Activated B cell treated with CpG ODN at 0.5 μM for 24 hours (primary cell): ENCODE results near the gene MGAT3. TPM values are rescaled to one million over a fixed set of nuclear protein-coding genes. Genes with fewer than 3 reads are reported as not detected.
"Not testable (repeated sequence)": the region's sequence is repeated elsewhere in the genome, so short reads cannot be mapped to it uniquely, and the experiment has no call there.

Experiments used
- ATAC-seq: fragments of 200-7000 bp; cut with Tn5 transposase; one replicate; pipeline ENCODE4 v1.10.0; 2021; ENCODE audit warnings: low read depth, mild to moderate bottlenecking, moderate library complexity
- CTCF ChIA-PET: fragments of 350-600 bp; sonication (Branson Sonifier 250); formaldehyde crosslinking; loops from one replicate; lab custom pipeline; 2021; ENCODE audit warnings: antibody characterized with exemption; lab: Charles Lee
- POLR2A ChIA-PET: fragments of 350-600 bp; sonication (Branson Sonifier 250); formaldehyde crosslinking; loops from one replicate; lab custom pipeline; 2021; ENCODE audit warnings: antibody characterized with exemption; lab: Charles Lee
- DNase-seq: peaks from one replicate; pipeline ENCODE4 v3.0.0; 2022
- H3K27ac Mint-ChIP-seq: one replicate; pipeline ENCODE4 v1.8.0; 2020; ENCODE audit warnings: mixed read lengths
- H3K27me3 Mint-ChIP-seq: one replicate; pipeline ENCODE4 v1.8.0; 2021; ENCODE audit warnings: mixed read lengths
- H3K36me3 Mint-ChIP-seq: one replicate; pipeline ENCODE4 v1.8.0; 2021; ENCODE audit warnings: low read depth, mixed read lengths
- H3K4me1 Mint-ChIP-seq: one replicate; pipeline ENCODE4 v1.8.0; 2021; ENCODE audit warnings: mixed read lengths
- H3K4me3 Mint-ChIP-seq: one replicate; pipeline ENCODE4 v1.8.0; 2020; ENCODE audit warnings: mild to moderate bottlenecking, mixed read lengths
- H3K9me3 Mint-ChIP-seq: one replicate; pipeline ENCODE4 v1.8.0; 2020; ENCODE audit warnings: mixed read lengths
- CTCF ChIP-seq: fragments of 200-600 bp; IDR thresholded peaks from one replicate; pipeline ENCODE4 v1.8.0; 2022; ENCODE audit warnings: antibody characterized with exemption, mild to moderate bottlenecking
- intact Hi-C: fragments of 100-400 bp; cut with micrococcal nuclease; formaldehyde crosslinking; loops from one replicate; pipeline ENCODE4 v1.15.1; 2024
- total RNA-seq: library from RNA; stranded (reverse); gene quantifications from 2 replicates; pipeline ENCODE4 v1.2.3, GENCODE V29; 2022

Gene MGAT3
- total RNA-seq, 1 donor from 2014 or later = 43.4 TPM

GRCh38 chr22:39502789-39503409 is 46.1 kb downstream of the MGAT3 start:
- DNase-seq = no peak
- ChIA-PET CTCF (interaction anchor here (1.0 to 4.4 kb wide), 5 partner anchors 10 to 159 kb away, joined by 3 to 18 read pairs (median 6); partner anchors contain the start of gene TAB1), POLR2A (interaction anchor here (0.6 to 4.3 kb wide), 11 partner anchors 9 to 542 kb away, joined by 3 to 86 read pairs (median 12); partner anchors contain the start of genes ATF4, RPL3, RPS19BP1 and TAB1)
- no peak for TF ChIP-seq CTCF
- H3K4me3 Mint-ChIP-seq = peak overlapping the region; percentile 95
- peak overlapping the region; percentile 89 for H3K27ac Mint-ChIP-seq
- H3K27me3 Mint-ChIP-seq = no peaks in the 10 kb centered on the region
- no peak for ATAC-seq
- peaks cover 34% of the 10 kb centered on the region for H3K4me1 Mint-ChIP-seq
- H3K9me3 Mint-ChIP-seq = no peaks in the 10 kb centered on the region
- intact Hi-C loops = loop anchor here (1.0 to 2.0 kb wide), 5 partner anchors 13 to 104 kb away; partner anchors contain the start of genes ATF4, RPS19BP1 and TAB1
- peaks cover 40% of the 10 kb centered on the region for H3K36me3 Mint-ChIP-seq

GRCh38 chr22:39503630-39504029 is 46.8 kb downstream of the MGAT3 start:
- H3K27ac Mint-ChIP-seq = peak overlapping the region; percentile 46
- H3K9me3 Mint-ChIP-seq = no peaks in the 10 kb centered on the region
- ATAC-seq (no peak), DNase-seq (no peak)
- peaks cover 47% of the 10 kb centered on the region for H3K36me3 Mint-ChIP-seq
- peaks cover 37% of the 10 kb centered on the region for H3K4me1 Mint-ChIP-seq
- CTCF ChIA-PET = interaction anchor here (0.6 to 4.4 kb wide), 3 partner anchors 10 to 160 kb away, joined by 3 to 18 read pairs (median 4); partner anchors contain the start of gene TAB1
- no peak for TF ChIP-seq CTCF
- POLR2A ChIA-PET = interaction anchor here (0.6 to 4.3 kb wide), 9 partner anchors 13 to 540 kb away, joined by 3 to 86 read pairs (median 12); partner anchors contain the start of genes ATF4, RPL3, RPS19BP1 and TAB1
- H3K27me3 Mint-ChIP-seq = no peaks in the 10 kb centered on the region
- peak overlapping the region; percentile 95 for H3K4me3 Mint-ChIP-seq
- intact Hi-C loops = loop anchor here (2.0 kb wide), 1 partner anchor 57 kb away; no protein-coding TSS in a partner anchor

- POLR2A ChIA-PET = interaction anchor here (1.4 to 4.3 kb wide), 3 partner anchors 13 to 540 kb away, joined by 4 to 86 read pairs (median 20); partner anchors contain the start of gene ATF4
- peaks cover 38% of the 10 kb centered on the region for H3K4me1 Mint-ChIP-seq
- H3K27me3 Mint-ChIP-seq = no peaks in the 10 kb centered on the region
- TF ChIP-seq CTCF = no peak
- peaks cover 50% of the 10 kb centered on the region for H3K36me3 Mint-ChIP-seq
- DNase-seq (no peak), ATAC-seq (no peak)
- CTCF ChIA-PET = interaction anchor here (0.6 to 4.4 kb wide), 2 partner anchors 10 to 104 kb away, joined by 3 to 18 read pairs; partner anchors contain the start of gene TAB1
- H3K4me3 Mint-ChIP-seq = peak overlapping the region; percentile 95
- H3K27ac Mint-ChIP-seq = no peak overlapping the region
- H3K9me3 Mint-ChIP-seq = no peaks in the 10 kb centered on the region
- intact Hi-C loops = no loop called here
Observed at GRCh38 chr22:39504071-39504470, 47.3 kb downstream of the MGAT3 start.

GRCh38 chr22:39507021-39507420 is 50.2 kb downstream of the MGAT3 start:
- H3K9me3 Mint-ChIP-seq, POLR2A ChIA-PET, H3K27me3 Mint-ChIP-seq, DNase-seq, ATAC-seq, H3K27ac Mint-ChIP-seq, H3K4me3 Mint-ChIP-seq, intact Hi-C loops: not testable (repeated sequence)
- Mint-ChIP-seq H3K36me3 (peaks cover 78% of the 10 kb centered on the region), H3K4me1 (peaks cover 39% of the 10 kb centered on the region)
- CTCF ChIA-PET = interaction anchor here (0.8 kb wide), 1 partner anchor 11 kb away, joined by 3 read pairs; no protein-coding TSS in a partner anchor

- Mint-ChIP-seq H3K36me3 (peaks cover 88% of the 10 kb centered on the region), H3K4me3 (no peak overlapping the region), H3K27me3 (no peaks in the 10 kb centered on the region), H3K4me1 (peaks cover 29% of the 10 kb centered on the region), H3K9me3 (no peaks in the 10 kb centered on the region), H3K27ac (no peak overlapping the region)
- ChIA-PET POLR2A (interaction anchor here (0.8 kb wide), 1 partner anchor 9 kb away, joined by 3 read pairs; no protein-coding TSS in a partner anchor), CTCF (no interaction called here)
- intact Hi-C loops = no loop called here
- ATAC-seq = no peak
- TF ChIP-seq CTCF = no peak
- no peak for DNase-seq
Observed at GRCh38 chr22:39508393-39508792, 51.6 kb downstream of the MGAT3 start.
